Tibial artery (tissue), 4 donors: ENCODE results near the gene TCEAL4.

Experiments used
- DNase-seq, 2 donors: peaks; one replicate each; pipeline ENCODE4 v3.0.0-alpha.2; 2019
- H3K27ac ChIP-seq, 2 donors: fragments of 200-600 bp; sonication (generic) in 1 of 2; 1 replicate in 1 of 2; 2 replicates in 1 of 2; pipeline ENCODE4 v1.5.1; 2018 to 2019; ENCODE audit warnings: mild to moderate bottlenecking in 1 of 2
- H3K27me3 ChIP-seq, 2 donors: fragments of 200-600 bp; sonication (generic) in 1 of 2; one replicate each; pipeline versions ENCODE4 v1.5.1 to v1.6.0; 2016 to 2019
- H3K36me3 ChIP-seq, 3 donors: fragments of 200-600 bp; sonication (generic) in 2 of 3; one replicate each; pipeline ENCODE4 v1.5.1; 2016 to 2019; ENCODE audit warnings: mild to moderate bottlenecking in 2 of 3
- H3K4me1 ChIP-seq, 4 donors: fragments of 200-600 bp; sonication (generic) in 2 of 4; 1 replicate in 3 of 4; 2 replicates in 1 of 4; pipeline ENCODE4 v1.5.1; 2016 to 2019
- H3K4me3 ChIP-seq, 2 donors: fragments of 200-600 bp; sonication (generic) in 1 of 2; 1 replicate in 1 of 2; 2 replicates in 1 of 2; pipeline ENCODE4 v1.5.1; 2018 to 2019; ENCODE audit warnings: mild to moderate bottlenecking in 2 of 2
- H3K9me3 ChIP-seq, 3 donors: fragments of 200-600 bp; sonication (generic) in 1 of 3; one replicate each; pipeline ENCODE4 v1.5.1; 2016 to 2019
- intact Hi-C: fragments of 100-400 bp; cut with DNase I; formaldehyde crosslinking; loops from one replicate; pipeline ENCODE4 v1.15.0; 2023; ENCODE audit warnings: low total_unique reads
- TF ChIP-seq, protein P1 (sequence below), 2 experiments: fragments of 200-600 bp in 1 of 2; fragments of 450-650 bp in 1 of 2; IDR thresholded peaks; one replicate each; pipeline ENCODE4 v1.5.1; 2017 to 2019; ENCODE audit warnings: antibody characterized with exemption in 2 of 2, mild to moderate bottlenecking in 1 of 2, moderate library complexity in 1 of 2

Gene TCEAL4

DNA sequence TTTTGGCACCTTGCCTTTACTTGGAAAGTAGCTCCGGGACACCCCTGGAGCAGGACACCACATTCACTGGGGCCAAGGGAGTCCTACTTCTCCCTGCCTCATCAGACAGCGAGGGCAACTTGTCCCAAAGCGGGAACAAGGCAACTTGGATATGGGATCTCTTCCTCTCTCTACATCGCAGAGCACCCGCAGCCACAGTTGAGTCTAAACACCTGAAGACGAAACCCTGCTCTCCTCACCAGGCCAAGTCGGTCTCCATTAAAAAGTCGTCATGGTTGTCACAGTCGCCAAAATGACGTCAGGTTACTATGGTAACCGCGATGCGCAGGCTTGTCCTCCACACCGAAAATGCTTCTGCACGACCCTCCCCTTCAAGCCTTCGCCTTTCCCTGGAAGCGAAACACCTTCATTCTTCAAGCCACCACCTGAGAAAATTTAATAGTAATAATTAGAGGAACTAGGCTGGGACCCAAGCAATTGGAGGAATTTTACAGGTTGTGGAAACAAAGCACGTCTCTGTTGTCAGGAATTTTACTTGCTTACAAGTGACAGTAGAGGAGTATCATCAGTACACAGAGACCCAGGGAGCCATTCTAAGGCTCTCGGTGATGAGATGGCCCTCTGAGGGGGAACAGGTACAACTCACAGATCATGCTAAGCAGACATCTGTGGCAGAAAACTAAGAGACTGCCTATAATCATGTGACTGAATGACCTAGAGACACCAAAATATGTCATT is 30.5 kb upstream of the TCEAL4 start:
- Histone ChIP-seq H3K4me3 (peak overlapping the region; percentile 43 to 48), H3K4me1 (peaks cover 0 to 9% (median 0%) of the 10 kb centered on the region in 4 donors), H3K36me3 (no peaks in the 10 kb centered on the region), H3K9me3 (no peaks in the 10 kb centered on the region), H3K27me3 (no peaks in the 10 kb centered on the region), H3K27ac (no peak overlapping the region)
- TF ChIP-seq, protein P1, sequence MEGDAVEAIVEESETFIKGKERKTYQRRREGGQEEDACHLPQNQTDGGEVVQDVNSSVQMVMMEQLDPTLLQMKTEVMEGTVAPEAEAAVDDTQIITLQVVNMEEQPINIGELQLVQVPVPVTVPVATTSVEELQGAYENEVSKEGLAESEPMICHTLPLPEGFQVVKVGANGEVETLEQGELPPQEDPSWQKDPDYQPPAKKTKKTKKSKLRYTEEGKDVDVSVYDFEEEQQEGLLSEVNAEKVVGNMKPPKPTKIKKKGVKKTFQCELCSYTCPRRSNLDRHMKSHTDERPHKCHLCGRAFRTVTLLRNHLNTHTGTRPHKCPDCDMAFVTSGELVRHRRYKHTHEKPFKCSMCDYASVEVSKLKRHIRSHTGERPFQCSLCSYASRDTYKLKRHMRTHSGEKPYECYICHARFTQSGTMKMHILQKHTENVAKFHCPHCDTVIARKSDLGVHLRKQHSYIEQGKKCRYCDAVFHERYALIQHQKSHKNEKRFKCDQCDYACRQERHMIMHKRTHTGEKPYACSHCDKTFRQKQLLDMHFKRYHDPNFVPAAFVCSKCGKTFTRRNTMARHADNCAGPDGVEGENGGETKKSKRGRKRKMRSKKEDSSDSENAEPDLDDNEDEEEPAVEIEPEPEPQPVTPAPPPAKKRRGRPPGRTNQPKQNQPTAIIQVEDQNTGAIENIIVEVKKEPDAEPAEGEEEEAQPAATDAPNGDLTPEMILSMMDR (IDR thresholded peaks at IDR 0.05), result no peak
- intact Hi-C loops, result no loop called here
- DNase-seq, result peak in 1 of 2 donors; percentile 24

DNA sequence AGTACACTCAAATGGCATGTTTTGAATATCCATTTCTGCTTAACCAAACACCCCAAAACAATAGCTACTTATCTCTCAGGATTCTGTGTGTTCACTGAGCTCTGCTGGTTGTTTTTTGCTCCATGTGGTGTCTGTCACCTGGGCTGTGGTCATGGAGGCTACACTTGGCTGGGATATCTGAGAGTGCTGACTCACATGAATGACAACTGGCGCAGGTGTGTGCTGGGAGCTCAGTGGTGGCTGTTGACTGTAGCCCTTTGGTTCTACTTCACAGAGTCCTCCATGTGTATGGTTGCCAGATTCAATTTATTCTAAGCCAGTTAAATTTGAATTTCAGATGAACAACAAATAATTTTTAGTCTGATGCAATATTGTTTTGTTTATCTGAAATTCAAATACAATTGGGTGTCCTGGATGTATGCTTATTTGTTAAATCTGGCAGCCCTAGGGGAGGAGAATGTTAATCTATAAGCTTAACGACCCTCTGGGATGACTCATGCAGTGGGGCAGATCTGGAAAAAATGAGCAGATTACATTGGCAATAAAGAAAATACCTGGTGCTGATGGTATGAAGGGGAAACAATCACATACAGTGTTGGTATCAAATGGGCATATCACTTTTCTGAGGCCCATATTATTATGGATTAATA is 28.2 kb upstream of the TCEAL4 start:
- no peaks in the 10 kb centered on the region for H3K4me1 ChIP-seq
- H3K27ac ChIP-seq, result no peak overlapping the region
- H3K9me3 ChIP-seq, result no peaks in the 10 kb centered on the region
- intact Hi-C loops, result no loop called here
- no peak for DNase-seq
- no peaks in the 10 kb centered on the region for H3K36me3 ChIP-seq
- no peaks in the 10 kb centered on the region for H3K27me3 ChIP-seq
- H3K4me3 ChIP-seq, result no peak overlapping the region
- TF ChIP-seq, protein P1 (IDR thresholded peaks at IDR 0.05), result no peak

DNA sequence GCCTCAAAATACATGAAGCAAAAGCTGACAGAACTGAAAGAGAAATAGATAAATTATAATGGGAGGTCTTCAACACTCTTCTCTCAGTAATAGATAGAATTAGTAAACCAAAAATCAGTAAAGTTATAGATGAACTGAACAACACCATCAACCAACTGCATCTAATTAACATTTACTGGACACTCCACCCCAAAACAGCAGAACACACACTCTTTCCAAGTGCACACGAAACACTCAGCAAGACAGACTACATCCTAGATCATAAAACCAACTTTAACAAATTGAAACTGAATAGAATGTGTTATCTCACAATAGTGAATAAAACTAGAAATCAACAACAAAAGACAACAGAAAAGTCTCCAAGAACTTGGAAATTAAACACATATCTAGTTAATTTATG is 25.1 kb upstream of the TCEAL4 start:
- Histone ChIP-seq H3K9me3 (no peaks in the 10 kb centered on the region), H3K4me1 (no peaks in the 10 kb centered on the region), H3K36me3 (no peaks in the 10 kb centered on the region), H3K4me3 (no peak overlapping the region), H3K27ac (no peak overlapping the region), H3K27me3 (no peaks in the 10 kb centered on the region)
- TF ChIP-seq, protein P1 (IDR thresholded peaks at IDR 0.05), result no peak
- DNase-seq, result no peak
- intact Hi-C loops, result no loop called here

DNA sequence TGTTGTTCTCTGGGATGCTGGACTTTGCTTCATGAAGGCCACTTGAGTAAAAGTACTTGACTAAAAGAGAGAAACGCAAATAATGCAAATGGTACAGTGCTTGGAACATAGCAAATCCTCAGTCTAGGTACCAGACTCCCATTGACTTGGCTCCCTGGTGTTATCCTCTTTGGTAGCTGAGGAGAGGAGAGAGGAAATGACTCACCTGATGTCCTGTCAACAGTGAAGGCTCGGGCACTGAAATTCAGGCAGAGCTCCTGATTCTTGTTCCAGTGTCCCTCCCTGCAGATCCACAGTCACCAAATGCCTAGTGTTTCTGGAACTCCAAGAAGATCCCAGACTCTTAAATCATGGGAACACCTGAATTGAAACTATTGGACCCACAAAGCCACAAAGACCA is 22.5 kb upstream of the TCEAL4 start:
- intact Hi-C loops, result no loop called here
- no peaks in the 10 kb centered on the region for H3K4me1 ChIP-seq
- H3K27me3 ChIP-seq, result no peaks in the 10 kb centered on the region
- H3K27ac ChIP-seq, result no peak overlapping the region
- DNase-seq, result no peak
- H3K4me3 ChIP-seq, result no peak overlapping the region
- H3K9me3 ChIP-seq, result no peaks in the 10 kb centered on the region
- TF ChIP-seq, protein P1 (IDR thresholded peaks at IDR 0.05), result no peak
- no peaks in the 10 kb centered on the region for H3K36me3 ChIP-seq

DNA sequence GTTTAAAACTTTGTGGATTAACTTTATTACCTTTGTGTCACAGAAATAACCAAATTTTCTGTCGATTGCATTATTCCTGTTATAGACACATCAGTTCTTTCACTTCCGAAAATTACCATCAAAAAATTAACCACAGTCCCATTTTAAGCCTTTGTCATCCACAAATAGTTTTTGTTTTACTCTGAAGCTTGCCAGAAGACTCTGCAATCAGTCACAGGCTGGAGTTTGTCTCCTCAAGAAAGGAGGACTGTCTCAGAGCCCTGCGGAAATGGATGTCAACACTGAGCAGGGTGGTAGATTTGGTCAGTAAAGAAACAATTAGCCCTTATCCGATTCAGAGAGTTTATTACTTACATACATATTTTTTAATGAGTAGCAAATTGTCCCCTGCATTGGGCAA is 20.1 kb upstream of the TCEAL4 start:
- TF ChIP-seq, protein P1 (IDR thresholded peaks at IDR 0.05), result no peak
- Histone ChIP-seq H3K4me1 (no peaks in the 10 kb centered on the region), H3K4me3 (no peak overlapping the region), H3K27ac (no peak overlapping the region), H3K36me3 (no peaks in the 10 kb centered on the region), H3K9me3 (no peaks in the 10 kb centered on the region), H3K27me3 (no peaks in the 10 kb centered on the region)
- DNase-seq, result no peak
- intact Hi-C loops, result no loop called here
